Activated CD4-positive, alpha-beta T cell treated with anti-CD3 and anti-CD28 coated beads, Interleukin-2, amount 10 ng/mL, durations not matched to agents 24 days and 14 days (primary cell): Measurements from ENCODE around the gene S100A10. TPM values are rescaled to one million over a fixed set of nuclear protein-coding genes. Genes with fewer than 3 reads are reported as not detected.

Experiments used
- DNase-seq: peaks from one replicate; pipeline ENCODE4 v3.0.0; 2022
- H3K27ac Mint-ChIP-seq: one replicate; pipeline ENCODE4 v1.8.0; 2022; ENCODE audit warnings: mild to moderate bottlenecking, mixed read lengths
- H3K27me3 Mint-ChIP-seq: one replicate; pipeline ENCODE4 v1.8.0; 2022; ENCODE audit warnings: mixed read lengths
- H3K36me3 Mint-ChIP-seq: one replicate; pipeline ENCODE4 v1.8.0; 2022; ENCODE audit warnings: low read depth, mild to moderate bottlenecking, mixed read lengths
- H3K4me1 Mint-ChIP-seq: one replicate; pipeline ENCODE4 v1.8.0; 2021; ENCODE audit warnings: mixed read lengths
- H3K4me3 Mint-ChIP-seq: one replicate; pipeline ENCODE4 v1.8.0; 2022; ENCODE audit warnings: mild to moderate bottlenecking, moderate library complexity, mixed read lengths
- H3K9me3 Mint-ChIP-seq: one replicate; pipeline ENCODE4 v1.8.0; 2021; ENCODE audit warnings: mixed read lengths
- intact Hi-C: fragments of 100-400 bp; cut with micrococcal nuclease; formaldehyde crosslinking; loops from one replicate; pipeline ENCODE4 v1.15.1; 2023
- total RNA-seq: library from RNA; stranded (reverse); gene quantifications from 2 replicates; pipeline ENCODE4 v1.2.3, GENCODE V29; 2022

The S100A10 gene
- total RNA-seq, 1 donor from 2014 or later: 103 TPM

GRCh38 chr1:152001631-152002584 is 8.2 kb upstream of the S100A10 start:
- Mint-ChIP-seq H3K27ac (no peak overlapping the region), H3K4me3 (no peak overlapping the region), H3K9me3 (no peaks in the 10 kb centered on the region), H3K36me3 (no peaks in the 10 kb centered on the region), H3K4me1 (peaks cover 8% of the 10 kb centered on the region), H3K27me3 (peaks cover 31% of the 10 kb centered on the region)
- DNase-seq: peak; percentile 93
- intact Hi-C loops: loop anchor here (1.0 kb wide), 1 partner anchor 68 kb away; no protein-coding TSS in a partner anchor

DNA sequence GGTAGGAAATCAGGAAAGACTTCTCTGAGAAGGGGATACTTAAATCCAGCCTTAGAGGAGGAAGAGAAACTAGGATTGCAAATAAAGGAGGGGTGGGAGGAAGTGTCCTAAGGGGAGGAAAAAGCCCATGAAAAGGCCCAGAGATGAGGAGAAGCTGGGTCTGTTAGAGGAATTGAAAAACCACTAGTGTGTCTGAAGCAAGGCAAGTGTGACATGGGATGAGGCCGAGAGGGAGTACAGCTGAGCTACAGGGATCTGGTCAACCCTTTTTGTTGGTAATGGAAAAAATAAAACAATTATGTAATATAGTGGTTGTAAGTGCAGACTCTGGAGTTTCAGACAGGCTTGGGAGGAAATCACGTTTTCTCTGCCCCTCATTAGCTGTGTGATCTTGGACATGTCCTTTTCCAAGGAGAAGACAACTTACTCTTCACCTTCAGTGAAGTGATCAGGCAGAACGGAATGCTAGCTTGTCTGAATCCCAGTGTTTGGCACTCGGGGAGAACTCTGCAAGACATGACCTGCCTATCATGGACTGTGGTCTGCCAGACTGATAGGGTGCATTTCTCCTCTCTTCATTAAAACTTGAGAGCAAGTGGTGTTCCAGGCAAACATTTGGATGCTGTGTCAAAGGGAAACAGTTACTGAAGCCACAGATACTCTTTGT is 7.4 kb upstream of the S100A10 start:
- Mint-ChIP-seq H3K27me3 (peaks cover 31% of the 10 kb centered on the region), H3K4me1 (peaks cover 7% of the 10 kb centered on the region), H3K27ac (no peak overlapping the region), H3K4me3 (no peak overlapping the region), H3K9me3 (no peaks in the 10 kb centered on the region), H3K36me3 (no peaks in the 10 kb centered on the region)
- no peak for DNase-seq
- intact Hi-C loops: loop anchor here (1.0 kb wide), 1 partner anchor 67 kb away; no protein-coding TSS in a partner anchor

DNA sequence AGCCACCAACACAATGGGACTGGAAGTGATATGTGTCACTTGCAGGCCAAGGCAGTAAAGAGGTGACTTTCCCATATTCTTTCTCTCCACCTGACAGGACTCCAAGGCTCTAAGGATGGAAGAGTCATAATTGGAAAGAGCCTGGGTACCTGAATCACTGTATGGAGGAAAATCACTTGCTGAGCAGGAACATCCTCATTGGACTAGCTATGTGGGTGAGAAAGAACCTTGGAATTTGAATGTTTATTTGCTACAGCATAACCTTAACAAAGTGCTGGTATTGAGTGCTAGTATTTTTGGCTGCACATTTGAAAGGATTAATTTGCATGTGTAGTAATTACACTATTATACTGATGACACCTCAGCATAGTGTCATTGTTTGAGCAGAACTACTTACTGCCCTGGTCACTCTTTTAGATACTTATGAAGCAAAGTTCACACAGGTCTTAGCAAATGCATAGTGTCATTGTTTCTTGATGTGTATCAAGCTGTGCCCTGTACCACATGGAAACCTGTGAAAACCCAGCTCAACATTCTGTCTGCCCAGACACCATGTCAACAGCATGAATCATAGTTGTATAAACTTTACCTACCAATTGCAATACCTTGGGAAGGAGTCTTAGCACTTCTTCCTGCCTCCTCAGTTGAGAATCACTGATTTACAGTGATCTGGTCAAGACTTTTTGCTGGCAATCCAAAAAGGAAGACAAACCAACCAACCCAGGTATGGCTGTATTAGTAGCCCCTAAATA is 5.1 kb upstream of the S100A10 start:
- Mint-ChIP-seq H3K4me3 (no peak overlapping the region), H3K27me3 (peaks cover 16% of the 10 kb centered on the region), H3K4me1 (peaks cover 12% of the 10 kb centered on the region), H3K27ac (no peak overlapping the region), H3K9me3 (no peaks in the 10 kb centered on the region), H3K36me3 (no peaks in the 10 kb centered on the region)
- DNase-seq: no peak
- intact Hi-C loops: no loop called here

DNA sequence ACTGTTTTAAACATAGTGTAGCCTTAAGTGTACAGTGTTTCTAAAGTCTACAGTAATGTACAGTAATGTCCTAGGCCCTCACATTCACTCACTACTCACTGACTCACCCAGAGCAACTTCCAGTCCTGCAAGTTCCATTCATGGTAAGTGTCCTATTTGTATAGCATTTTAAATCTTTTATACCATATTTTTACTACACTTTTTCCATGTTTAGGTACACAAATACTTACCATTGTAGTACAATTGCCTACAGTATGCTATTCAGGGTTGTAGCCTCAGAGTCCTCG is 3.6 kb upstream of the S100A10 start:
- no peaks in the 10 kb centered on the region for H3K9me3 Mint-ChIP-seq
- H3K36me3 Mint-ChIP-seq: peaks cover 4% of the 10 kb centered on the region
- H3K27me3 Mint-ChIP-seq: peaks cover 8% of the 10 kb centered on the region
- H3K27ac Mint-ChIP-seq: no peak overlapping the region
- no peak overlapping the region for H3K4me3 Mint-ChIP-seq
- H3K4me1 Mint-ChIP-seq: peaks cover 22% of the 10 kb centered on the region
- intact Hi-C loops: loop anchor here (1.0 kb wide), 3 partner anchors 29 to 108 kb away; no protein-coding TSS in a partner anchor
- DNase-seq: no peak

GRCh38 chr1:151995774-151996173 is 2.1 kb upstream of the S100A10 start:
- Mint-ChIP-seq H3K36me3 (peaks cover 9% of the 10 kb centered on the region), H3K9me3 (no peaks in the 10 kb centered on the region), H3K4me1 (peaks cover 30% of the 10 kb centered on the region), H3K27ac (no peak overlapping the region), H3K4me3 (no peak overlapping the region), H3K27me3 (peaks cover 8% of the 10 kb centered on the region)
- intact Hi-C loops: no loop called here
- DNase-seq: no peak

- H3K4me3 Mint-ChIP-seq: peak overlapping the region; percentile 59
- H3K9me3 Mint-ChIP-seq: no peaks in the 10 kb centered on the region
- H3K36me3 Mint-ChIP-seq: peaks cover 9% of the 10 kb centered on the region
- peaks cover 8% of the 10 kb centered on the region for H3K27me3 Mint-ChIP-seq
- H3K27ac Mint-ChIP-seq: peak overlapping the region; percentile 80
- intact Hi-C loops: loop anchor here (1.0 kb wide), 1 partner anchor 11 kb away; no protein-coding TSS in a partner anchor
- peaks cover 38% of the 10 kb centered on the region for H3K4me1 Mint-ChIP-seq
- DNase-seq: no peak
These were observed 1.3 kb upstream of the S100A10 start for GRCh38 chr1:151994956-151995355.

- DNase-seq: peak; percentile 85
- Mint-ChIP-seq H3K27me3 (peaks cover 8% of the 10 kb centered on the region), H3K9me3 (no peaks in the 10 kb centered on the region), H3K4me3 (peak overlapping the region; percentile 93), H3K4me1 (peaks cover 54% of the 10 kb centered on the region), H3K27ac (peak overlapping the region; percentile 98), H3K36me3 (peaks cover 12% of the 10 kb centered on the region)
- intact Hi-C loops: no loop called here
These were observed 450 bp downstream of the S100A10 start for GRCh38 chr1:151993084-151993733.

DNA sequence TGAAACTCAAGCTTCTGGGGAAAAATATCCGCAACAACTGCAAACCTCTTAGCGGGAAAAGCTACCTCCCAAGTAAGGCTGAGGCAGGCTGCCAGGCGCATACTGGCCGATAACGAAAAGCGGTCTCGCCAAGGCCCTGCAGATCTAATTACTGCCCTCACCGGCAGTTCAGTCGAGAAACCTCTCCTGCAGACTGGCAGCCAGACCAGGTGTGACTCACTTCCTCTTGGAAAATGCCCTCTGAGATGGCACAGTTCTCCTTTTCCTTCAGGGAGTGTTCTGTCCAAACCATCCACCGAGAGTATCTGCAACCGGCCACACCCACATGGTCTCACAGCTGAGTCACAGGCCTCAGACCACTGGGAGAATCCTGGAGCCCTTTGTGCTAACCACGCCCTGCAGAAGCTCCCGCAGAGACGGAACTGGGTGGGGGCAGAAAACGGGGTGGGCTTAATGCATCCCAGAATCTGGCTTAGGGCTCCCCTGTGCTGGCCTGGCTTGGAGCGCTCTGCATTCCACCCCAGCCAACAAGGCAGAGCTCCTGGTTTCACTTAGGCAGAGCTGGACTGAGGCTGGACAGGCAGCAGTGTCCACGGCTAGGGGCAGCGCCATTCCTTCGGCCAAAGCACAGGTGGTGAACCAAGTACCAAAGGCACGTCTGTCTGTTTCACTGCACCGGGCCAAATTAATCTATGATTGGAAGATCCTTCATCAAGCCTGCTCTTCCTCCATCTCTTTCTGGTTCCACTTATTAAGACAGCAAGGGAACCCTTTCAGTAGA is 1.2 kb downstream of the S100A10 start:
- H3K9me3 Mint-ChIP-seq: no peaks in the 10 kb centered on the region
- peaks cover 56% of the 10 kb centered on the region for H3K4me1 Mint-ChIP-seq
- peak overlapping the region; percentile 98 for H3K27ac Mint-ChIP-seq
- H3K27me3 Mint-ChIP-seq: peaks cover 2% of the 10 kb centered on the region
- peak; percentile 71 for DNase-seq
- peak overlapping the region; percentile 93 for H3K4me3 Mint-ChIP-seq
- peaks cover 17% of the 10 kb centered on the region for H3K36me3 Mint-ChIP-seq
- intact Hi-C loops: no loop called here

GRCh38 chr1:151991663-151992302 is 1.9 kb downstream of the S100A10 start:
- H3K36me3 Mint-ChIP-seq: peaks cover 20% of the 10 kb centered on the region
- H3K9me3 Mint-ChIP-seq: no peaks in the 10 kb centered on the region
- peaks cover 56% of the 10 kb centered on the region for H3K4me1 Mint-ChIP-seq
- peak overlapping the region; percentile 98 for H3K27ac Mint-ChIP-seq
- peak overlapping the region; percentile 93 for H3K4me3 Mint-ChIP-seq
- intact Hi-C loops: no loop called here
- H3K27me3 Mint-ChIP-seq: peaks cover 2% of the 10 kb centered on the region
- no peak for DNase-seq

- H3K4me3 Mint-ChIP-seq: no peak overlapping the region
- no peak overlapping the region for H3K27ac Mint-ChIP-seq
- DNase-seq: no peak
- intact Hi-C loops: no loop called here
- peaks cover 63% of the 10 kb centered on the region for H3K4me1 Mint-ChIP-seq
- peaks cover 28% of the 10 kb centered on the region for H3K36me3 Mint-ChIP-seq
- no peaks in the 10 kb centered on the region for H3K9me3 Mint-ChIP-seq
- peaks cover 2% of the 10 kb centered on the region for H3K27me3 Mint-ChIP-seq
These were observed 2.8 kb downstream of the S100A10 start for GRCh38 chr1:151990856-151991198.

DNA sequence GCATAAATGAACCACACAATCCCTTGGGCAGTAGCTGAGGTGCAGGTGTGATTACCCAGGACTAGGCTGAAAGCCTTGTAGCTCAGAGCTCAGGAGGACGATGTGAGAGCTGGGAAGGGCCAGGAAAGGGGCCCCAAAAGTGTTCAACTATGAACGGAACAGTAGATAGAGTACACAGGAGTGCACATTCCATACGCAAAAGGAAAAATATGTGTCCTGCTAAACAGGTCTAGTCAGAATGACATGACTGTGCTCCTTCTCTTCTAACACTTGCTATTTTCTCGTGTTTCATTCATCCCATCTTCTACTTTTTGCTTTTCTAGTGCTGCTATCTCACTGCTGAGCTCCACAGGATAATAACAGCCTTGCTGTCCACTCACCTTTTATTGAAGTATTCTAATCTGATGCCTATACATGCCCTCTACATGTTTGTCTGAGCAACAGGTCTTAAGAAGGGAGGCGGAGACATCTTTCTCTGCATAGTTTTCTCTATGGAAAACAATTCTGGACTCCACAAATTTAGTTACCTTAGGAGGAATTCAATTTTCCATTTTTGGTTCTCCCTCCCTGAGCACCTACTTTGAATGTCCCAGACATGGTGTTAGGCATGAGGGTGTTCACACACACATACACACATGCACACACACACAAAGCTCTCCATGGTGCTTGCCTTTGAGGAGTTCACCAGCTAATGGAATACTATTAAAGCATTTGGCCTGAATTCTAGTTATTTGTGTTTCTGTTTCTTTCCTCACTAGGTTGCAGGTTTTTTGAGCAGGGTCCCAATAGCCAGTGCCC is 3.4 kb downstream of the S100A10 start:
- Mint-ChIP-seq H3K4me1 (peaks cover 67% of the 10 kb centered on the region), H3K27me3 (peaks cover 2% of the 10 kb centered on the region), H3K9me3 (no peaks in the 10 kb centered on the region), H3K27ac (no peak overlapping the region), H3K4me3 (peak overlapping the region; percentile 43), H3K36me3 (peaks cover 34% of the 10 kb centered on the region)
- intact Hi-C loops: no loop called here
- no peak for DNase-seq
